HG03565 (cell line): ENCODE results near the gene SPINK9.
"Not testable (repeated sequence)": the region's sequence is repeated elsewhere in the genome, so short reads cannot be mapped to it uniquely, and the experiment has no call there.

Experiments
- ATAC-seq: cut with Tn5 transposase; IDR thresholded peaks from one replicate; pipeline ENCODE4 v1.9.1; 2021; ENCODE audit warnings: mild to moderate bottlenecking, moderate library complexity; ENCODE audit not compliant: unreplicated experiment

The SPINK9 gene, protein sequence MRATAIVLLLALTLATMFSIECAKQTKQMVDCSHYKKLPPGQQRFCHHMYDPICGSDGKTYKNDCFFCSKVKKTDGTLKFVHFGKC

DNA sequence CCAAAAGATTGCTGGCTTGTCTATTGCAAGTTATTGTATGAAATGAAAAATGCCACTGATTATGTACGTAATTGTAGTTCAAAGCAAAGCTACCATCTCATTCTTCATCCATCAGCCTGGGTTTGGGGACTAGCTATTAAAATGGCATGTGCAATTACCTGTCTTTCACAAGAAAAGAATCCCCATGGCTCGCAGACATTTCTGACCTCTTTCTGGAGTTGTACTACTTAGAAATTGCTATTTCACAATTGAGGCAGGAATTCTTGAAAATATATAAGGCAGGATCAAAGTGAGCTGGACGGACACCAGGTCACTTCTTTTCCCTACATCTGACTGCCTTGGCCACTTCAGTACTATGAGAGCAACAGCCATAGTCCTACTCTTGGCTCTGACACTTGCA is at the start of gene SPINK9:
Gene SPINK9, plus strand, starts transcription at position 301 of the 400 bp plus-strand sequence. Its CDS starts 55 bp downstream, at position 356.
- ATAC-seq, result no peak

DNA sequence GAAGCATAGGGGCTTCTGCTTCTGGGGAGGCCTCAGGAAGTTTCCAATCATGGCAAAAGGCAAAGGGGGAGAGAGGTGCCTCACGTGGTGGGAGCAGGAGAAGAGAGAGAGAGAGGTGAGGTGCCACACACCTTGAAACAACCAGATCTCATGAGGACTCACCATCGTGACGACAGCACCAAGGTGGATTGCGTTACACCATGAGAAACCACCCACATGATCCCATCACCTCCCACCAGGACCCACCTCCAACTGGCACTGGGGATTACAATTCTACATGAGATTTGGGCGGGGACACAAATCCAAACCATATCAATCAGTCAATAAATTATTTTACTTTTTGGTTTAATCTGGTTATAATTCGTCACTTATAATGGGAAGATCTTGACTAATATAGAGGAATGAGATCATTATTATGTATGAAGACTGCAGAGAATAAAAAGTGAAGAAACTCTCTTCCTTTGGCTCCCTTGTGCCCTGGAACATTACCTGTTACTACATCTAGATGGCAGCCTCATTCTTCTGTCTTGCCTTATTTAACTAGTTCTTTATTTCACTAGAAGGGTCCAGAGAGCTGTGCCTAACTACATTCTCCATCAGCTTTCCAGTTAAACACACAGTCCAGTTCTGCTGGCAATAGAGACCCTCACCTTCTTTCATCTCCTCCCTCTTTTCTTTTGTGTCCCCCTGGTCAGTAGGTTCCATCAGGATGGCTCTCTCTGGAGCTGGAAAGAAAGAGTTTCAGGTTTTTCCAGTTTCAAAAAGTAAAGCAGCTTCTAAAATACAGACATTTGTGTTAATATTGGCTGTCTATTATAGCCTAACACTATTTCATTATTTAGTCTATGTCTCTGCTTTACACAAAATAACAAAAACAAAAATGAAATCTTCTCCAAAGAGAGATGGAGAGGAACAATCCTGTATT is 44.8 kb upstream of the SPINK9 start:
- no peak for ATAC-seq

DNA sequence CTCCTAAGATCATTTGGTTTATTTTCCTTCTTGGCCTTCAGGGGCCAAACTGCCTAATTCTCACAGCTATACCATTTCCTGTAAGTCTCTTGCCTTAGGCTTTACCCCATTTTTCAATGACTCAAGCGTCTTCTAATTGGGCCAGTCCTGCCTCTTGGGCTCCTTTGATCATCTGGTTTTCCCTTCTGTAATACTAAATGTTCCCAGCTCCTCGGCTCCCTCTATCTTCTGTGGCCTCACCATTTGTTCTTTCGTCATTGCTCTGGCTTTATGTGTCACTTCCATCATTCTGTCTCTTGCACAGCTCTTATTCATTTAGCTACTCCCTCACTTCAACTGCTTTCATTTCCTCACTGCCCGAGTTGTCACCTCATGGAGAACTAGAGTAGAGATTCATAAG is 37.6 kb upstream of the SPINK9 start:
- no peak for ATAC-seq

DNA sequence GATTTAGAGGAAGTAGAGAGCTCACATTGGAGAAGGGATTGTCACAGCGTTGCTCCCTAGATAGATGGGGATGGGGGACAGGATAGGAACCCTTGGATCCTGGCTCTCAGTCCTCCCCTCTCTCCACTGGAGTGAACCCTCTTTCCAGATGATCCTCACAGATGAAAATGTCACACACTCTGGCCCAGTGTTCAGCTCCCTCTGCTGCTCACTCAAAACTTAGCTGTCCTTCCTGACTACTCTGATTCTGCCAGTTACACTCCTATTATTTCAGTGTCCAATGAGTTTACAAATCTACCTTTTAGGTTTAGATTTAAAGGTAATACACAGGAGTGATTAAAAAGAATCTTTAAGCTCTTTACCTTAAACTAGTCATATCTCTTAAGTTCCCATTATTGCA is 28.9 kb upstream of the SPINK9 start:
- no peak for ATAC-seq

DNA sequence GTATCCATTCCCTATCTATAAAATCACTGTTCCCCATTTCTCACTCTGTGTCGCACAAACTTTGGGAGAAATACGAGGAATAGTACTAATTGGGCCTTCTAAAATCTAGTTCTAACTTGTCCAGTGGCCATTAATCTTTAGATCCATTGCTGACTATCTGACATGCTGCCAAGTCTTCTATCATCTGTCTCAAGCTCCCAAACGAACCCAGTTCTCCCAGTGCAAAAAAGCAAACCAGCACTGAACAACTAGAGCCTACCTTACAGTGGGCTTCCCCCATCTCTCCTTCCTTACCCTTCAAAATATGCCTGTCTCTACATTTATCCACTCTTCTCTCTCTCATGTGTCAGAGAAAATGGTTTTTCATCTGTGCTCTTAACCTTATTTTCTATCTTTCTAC is 26.3 kb upstream of the SPINK9 start:
- ATAC-seq, result no peak

DNA sequence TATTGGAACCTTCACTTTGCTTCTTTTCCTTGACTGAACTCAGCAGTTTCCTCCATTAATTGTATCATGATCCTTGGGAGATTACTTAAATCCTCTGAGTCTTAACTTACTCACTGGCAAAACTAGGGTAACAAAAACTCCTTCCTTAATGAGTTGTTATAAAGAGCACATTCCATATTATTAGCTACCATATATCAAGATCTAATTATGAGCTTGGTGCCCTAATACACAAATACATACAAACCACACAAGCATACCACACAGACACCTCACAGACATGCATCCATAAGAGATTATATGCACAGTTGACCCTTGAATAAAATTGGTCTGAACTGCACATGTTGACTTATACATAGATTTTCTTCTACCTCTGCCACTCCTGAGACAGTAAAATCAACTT is 25.6 kb upstream of the SPINK9 start:
- no peak for ATAC-seq

DNA sequence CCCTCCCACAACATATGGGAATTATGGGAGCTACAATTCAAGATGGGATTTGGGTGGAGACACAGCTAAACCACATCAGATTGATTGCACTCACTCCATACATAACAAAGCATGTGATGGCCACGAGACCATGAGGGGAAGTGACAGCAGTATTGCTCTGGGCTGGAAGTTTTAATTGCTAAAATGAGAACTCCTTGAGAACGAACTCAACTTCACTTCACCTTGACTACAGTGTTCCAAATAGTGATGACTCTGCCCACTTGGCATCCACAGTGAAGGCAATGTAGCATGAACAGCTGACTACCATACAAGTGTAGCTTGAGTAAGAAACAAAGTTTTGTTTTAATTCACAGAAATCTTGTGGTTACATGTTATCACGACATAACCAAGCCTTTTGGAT is 23.9 kb upstream of the SPINK9 start:
- ATAC-seq, result no peak

DNA sequence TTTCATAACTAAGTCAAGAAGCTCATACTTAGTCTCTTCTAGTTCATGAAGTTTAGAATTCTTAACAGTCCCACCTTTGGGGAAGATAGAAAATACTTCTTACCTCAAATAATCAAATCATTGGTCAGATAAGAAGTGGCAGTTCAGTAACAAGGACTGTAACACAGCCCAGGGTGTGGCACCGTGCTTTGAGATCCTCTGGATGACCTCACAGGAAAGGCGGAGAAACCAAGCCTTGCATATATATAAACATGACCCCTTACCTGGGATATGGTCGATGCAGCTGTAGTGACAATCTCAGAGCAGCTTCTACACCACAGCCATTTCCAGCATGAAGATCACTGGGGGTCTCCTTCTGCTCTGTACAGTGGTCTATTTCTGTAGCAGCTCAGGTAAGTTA is 23.2 kb upstream of the SPINK9 start, which contains the start of gene SPINK7:
Gene SPINK7, plus strand, starts transcription at position 271 of the 400 bp plus-strand sequence. Its CDS starts 61 bp downstream, at position 332.
- ATAC-seq, result no peak

DNA sequence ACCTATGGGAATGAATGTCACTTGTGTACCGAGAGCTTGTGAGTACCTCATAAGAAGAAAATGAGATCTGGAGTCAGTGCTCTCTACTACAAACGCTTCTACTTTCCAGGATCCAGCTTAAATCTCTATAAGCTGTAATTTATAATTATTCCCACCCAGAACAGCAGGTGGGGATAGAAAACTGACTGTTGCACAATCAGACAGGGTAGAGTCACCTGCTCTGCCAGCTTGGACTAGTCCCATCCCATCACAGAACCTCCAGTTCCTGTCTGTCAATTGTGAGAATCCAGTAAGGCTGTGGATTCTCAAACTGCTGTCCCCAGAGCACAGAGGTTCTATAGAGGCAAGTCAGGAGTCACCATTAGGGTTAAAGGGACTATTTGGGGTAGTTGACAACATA is 21.2 kb upstream of the SPINK9 start:
- no peak for ATAC-seq

DNA sequence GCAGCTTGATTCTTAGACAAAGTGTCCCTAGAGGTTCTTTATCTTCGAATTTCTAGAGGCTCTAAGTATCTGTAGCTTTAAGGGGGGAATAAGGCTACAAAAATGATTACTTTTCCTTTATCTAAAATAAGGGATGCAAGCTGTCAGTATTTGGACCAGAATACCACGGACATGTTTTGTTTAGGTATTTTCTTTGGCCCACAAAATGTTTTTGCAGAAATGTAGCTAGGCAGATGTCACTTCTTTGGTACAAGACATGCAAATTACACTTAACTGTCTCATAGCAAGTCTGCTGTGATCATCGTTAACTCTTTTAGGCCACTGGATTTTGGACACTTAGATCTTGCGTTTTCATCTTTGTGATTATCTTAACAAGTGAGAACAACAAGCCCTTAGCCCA is 20.6 kb upstream of the SPINK9 start:
- ATAC-seq, result no peak

DNA sequence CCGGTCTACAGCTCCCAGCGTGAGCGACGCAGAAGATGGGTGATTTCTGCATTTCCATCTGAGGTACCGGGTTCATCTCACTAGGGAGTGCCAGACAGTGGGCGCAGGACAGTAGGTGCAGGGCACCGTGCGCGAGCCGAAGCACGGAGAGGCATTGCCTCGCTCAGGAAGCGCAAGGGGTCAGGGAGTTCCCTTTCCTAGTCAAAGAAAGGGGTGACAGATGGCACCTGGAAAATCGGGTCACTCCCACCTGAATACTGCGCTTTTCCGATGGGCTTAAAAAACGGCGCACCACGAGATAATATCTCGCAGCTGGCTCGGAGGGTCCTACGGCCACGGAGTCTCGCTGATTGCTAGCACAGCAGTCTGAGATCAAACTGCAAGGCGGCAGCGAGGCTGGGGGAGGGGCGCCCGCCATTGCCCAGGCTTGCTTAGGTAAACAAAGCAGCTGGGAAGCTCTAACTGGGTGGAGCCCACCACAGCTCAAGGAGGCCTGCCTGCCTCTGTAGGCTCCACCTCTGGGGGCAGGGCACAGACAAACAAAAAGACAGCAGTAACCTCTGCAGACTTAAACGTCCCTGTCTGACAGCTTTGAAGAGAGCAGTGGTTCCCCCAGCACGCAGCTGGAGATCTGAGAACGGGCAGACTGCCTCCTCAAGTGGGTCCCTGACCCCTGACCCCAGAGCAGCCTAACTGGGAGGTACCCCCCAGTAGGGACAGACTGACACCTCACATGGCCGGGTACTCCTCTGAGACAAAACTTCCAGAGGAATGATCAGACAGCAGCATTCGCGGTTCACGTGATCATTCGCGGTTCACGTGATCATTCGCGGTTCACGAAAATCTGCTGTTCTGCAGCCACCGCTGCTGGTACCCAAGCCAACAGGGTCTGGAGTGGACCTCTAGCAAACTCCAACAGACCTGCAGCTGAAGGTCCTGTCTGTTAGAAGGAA is 15.1 kb upstream of the SPINK9 start:
- not testable (repeated sequence) for ATAC-seq

DNA sequence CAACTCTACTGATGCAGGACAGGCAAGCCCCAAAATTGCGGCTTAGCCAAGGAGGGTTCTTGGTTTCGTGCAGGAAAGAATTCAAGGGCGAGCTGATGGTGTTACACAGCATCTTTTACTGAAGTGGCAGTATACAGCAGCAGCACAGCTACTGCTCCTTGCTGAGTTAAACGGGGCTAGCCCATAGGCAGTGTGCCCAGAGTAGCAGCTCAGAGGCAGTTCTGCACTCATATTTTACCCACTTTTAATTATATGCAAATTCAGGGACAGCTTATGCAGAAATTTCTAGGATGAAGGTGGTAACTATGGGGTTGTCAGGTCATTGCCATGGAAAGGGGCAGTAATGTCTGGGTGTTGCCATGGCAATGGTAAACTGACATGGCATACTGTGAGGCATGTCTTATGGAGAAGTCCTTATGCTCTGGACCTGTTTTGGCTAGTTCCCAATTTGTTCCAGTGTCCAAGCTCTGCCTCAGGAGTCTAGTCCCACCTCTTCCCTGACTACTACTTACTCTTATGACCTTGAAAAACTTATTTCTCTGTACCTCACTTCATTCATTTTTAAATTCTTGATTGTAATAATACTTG is 2.0 kb upstream of the SPINK9 start:
- ATAC-seq, result no peak

DNA sequence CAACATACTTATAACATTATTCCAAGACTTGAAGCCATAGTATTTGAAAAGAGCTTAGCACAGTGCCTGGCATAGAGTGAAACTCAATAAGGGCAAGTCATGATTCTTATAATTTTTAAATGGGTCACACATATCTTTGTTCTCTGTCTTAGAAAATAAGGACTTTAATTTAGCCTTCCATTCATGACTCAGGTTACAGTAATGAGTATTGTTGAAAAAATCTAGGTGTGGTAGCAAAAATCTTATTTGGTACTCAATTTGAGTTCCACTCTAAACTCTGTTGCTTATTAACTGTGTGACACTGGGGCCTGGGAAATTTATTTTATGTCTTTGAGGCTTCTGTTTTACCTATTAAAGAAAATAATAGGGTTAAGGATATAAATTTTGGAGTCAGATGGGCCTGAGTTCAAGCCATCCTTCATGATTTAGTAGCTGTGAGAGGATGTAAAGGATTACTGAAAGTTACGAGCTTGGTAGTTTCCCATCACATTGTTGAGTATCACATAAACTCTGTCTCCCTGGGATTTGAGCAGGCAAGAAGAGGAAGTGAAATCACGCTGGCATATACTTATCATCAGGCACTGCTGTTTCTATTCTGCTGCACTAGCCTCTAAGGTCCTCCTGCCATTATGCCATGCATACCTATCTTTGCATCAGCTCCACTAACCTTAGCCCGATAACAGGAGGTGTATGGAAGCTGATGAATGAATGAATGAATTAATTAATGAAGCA is 1.5 kb downstream of the SPINK9 start:
- ATAC-seq, result peak; percentile 68

DNA sequence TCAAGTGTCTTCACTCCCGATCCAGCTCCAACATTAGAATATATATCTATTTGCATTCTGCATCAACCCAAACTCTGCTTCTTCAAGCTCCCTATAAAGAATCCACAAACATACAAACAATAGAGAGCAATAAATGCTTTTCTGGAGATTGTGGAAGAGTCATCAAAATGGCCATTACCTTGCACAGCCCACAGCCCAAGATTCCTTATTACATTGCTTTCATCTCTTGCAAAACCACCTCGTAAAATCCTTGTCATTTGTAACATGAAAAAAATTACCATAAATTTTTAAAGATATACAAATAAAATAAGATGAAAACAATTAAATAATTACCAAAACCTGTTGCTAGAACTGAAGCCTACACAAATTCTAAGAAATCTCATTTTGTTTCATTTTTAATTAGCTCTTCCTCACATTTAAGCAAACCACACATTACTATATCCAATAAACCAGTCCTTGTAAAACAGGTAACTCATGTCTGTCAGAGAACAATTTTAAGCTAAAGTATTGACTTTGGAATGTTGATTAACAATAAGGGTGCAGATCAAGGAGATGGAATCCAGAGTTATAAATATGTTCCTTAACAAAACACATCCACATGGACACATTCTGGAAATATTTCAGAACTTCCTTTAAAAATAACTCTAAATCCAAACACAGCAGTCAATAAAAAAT is 7.1 kb downstream of the SPINK9 start:
- ATAC-seq, result no peak

DNA sequence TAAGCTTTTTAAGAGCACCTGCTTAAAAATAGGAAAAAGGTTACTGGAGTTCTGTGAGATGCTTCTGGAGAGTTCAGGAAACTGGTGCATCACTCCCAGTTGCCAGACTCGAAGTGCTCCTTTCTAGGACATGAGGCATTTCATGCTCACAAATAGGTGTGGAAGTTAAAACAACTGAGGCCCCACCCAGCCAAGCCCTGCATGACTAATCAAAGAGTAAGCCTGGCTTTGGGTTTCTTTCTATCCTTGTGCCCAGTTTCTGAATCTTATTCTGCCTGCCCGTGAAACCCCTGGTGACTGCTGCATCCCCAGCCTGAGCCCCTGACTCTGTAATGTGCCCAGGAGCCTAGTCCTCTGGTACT is 7.7 kb downstream of the SPINK9 start:
- ATAC-seq, result no peak

DNA sequence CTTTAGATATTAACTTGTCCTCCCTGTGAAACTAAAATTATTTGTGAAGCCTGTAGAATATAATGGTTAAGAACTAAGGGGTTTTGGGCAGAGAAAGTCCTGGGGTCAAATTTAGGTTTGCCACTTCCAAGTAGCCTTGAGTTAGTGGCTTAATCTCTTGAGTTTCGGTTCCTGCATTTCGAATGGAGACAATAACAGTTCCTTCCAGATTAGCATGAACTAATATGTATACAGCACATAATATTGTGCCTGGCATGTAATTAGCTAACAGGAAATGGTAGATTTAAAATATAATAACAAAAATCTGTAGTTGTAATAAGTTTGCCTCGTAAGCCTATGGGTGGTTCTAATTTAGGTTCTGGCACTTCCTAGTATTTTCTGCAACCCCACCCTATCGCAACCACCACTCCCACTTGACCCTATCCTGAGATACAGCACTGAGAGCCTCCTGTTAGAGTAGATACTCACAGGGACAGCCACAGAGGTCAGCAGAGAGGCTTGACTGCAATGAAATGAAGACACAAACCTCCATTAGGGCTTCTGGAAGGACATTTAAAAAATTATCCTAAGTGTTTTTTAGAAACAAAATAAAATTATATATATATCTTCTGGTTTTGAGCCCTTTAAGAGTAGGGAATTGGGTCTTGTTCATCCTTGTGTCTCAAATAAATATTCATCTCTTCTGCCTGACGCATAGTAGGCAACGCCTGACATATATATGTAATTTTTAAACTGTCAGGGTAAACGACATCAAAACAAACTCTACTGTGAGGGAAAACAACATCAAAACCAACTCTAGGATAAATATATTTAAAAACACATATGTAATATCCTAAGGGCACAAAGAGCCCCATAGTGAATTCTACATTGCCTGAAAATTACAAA is 8.5 kb downstream of the SPINK9 start:
- ATAC-seq, result no peak

DNA sequence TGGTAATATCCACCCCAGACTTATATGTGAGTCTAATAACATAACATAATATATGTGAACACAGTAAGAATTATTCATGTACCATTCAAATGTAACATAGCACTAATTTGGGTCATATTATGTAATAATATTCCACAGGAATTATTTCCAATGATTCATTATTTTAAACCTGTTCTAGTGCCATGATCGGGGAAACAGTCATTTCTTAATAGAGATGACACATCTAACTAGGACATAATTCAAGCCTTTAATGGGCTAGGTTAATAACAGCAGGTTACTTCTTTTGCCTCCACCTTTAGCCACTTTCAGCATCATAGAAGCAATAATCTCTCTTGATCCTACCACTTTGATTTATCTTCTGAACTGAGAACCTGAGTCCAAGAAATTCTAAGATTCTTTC is 12.3 kb downstream of the SPINK9 start:
- ATAC-seq, result no peak

DNA sequence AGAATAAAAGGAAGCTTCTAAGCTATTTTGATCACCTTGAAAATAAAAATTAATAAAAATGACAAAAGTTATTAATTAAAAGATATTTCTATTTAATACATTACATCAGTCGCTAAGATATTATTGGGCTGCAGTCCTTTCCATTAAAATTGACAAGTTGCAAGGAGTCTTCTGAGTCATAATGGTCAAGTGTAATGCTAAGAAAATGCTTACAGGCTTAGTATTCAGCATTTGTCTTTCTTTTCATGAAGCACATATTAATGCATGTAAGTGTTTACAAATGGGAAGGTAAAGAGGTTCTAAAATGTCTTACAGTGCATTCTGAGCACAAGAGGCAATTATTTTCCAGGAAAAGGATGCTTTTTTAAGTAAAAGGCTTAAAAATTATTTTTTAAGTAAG is 17.3 kb downstream of the SPINK9 start:
- ATAC-seq, result no peak

DNA sequence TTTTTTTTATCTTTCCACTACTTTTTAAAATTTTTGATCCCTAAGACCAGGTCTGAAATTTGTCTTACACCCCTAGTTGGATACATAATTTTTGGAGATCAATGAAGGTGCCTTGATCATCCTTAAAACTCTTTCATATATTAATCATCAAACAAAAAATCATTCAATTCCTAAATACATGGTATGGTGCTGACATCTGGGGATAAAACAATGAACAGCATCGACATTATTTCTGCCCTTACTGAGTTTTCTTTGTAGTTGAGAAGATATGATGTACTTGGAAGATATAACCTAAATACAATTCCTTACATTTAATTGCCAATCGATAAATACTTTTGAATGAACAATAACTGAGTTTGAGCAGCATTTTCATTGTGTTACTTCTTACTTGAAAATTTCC is 18.3 kb downstream of the SPINK9 start:
- ATAC-seq, result no peak
